Cardiac ventricle fibroblast (primary cell): ENCODE measurements around the gene ICE2. TPM values are rescaled to one million over a fixed set of nuclear protein-coding genes. Genes with fewer than 3 reads are reported as not detected.

ENCODE experiments used
- total RNA-seq: library from RNA; depleted of rRNA; stranded (reverse); fragments of >200 nt; gene quantifications from 2 replicates; pipeline ENCODE4 v1.2.3, GENCODE V29; 2015

ICE2 gene
- total RNA-seq: 15.6 and 20.3 TPM in 2 replicates

GRCh38 chr15:60478566-60479360, at the start of gene ICE2:
Gene ICE2, minus strand, starts transcription at chr15:60479142. Its CDS starts 1,165 bp downstream, at chr15:60477977.

GRCh38 chr15:60397772-60398445, 81.0 kb downstream of the ICE2 start, which contains the start of gene ANXA2:
Gene ANXA2, minus strand, starts transcription at chr15:60397986. Its CDS starts 11,911 bp downstream, at chr15:60386075.

Other genes with a start within 250 kb of the ICE2 start
- 1,690 and 1,711 TPM in 2 replicates for gene ANXA2, start 81.2 kb downstream of the ICE2 start, total RNA-seq